ENCODE results near the gene ZNF420.

The ZNF420 gene

DNA sequence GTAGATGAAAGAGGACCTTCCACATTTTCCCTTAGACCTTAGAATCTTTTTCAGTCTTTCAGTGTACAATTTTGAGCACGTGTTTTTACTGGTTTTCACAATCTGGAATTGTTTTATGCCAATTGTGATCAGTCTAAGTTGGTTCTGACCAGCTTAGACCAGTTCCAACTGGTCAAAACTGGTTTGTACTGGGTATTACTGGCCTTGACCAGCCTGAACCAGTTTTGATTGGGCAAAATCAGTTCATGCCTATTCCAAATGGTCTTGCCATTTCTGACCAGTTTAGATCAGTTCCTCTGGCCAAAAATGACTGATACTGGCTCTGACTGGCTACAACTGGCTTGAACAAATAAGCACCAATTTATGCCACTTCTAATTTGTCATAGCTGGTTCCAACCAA, 57.9 kb downstream of the ZNF420 start:
- TF ChIP-seq, protein P1, sequence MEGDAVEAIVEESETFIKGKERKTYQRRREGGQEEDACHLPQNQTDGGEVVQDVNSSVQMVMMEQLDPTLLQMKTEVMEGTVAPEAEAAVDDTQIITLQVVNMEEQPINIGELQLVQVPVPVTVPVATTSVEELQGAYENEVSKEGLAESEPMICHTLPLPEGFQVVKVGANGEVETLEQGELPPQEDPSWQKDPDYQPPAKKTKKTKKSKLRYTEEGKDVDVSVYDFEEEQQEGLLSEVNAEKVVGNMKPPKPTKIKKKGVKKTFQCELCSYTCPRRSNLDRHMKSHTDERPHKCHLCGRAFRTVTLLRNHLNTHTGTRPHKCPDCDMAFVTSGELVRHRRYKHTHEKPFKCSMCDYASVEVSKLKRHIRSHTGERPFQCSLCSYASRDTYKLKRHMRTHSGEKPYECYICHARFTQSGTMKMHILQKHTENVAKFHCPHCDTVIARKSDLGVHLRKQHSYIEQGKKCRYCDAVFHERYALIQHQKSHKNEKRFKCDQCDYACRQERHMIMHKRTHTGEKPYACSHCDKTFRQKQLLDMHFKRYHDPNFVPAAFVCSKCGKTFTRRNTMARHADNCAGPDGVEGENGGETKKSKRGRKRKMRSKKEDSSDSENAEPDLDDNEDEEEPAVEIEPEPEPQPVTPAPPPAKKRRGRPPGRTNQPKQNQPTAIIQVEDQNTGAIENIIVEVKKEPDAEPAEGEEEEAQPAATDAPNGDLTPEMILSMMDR (IDR thresholded peaks at IDR 0.05; ENCODE audit: low read length, missing control alignments): no peak
- no peak overlapping the region for H3K4me3 ChIP-seq (replicated peaks; ENCODE audit: low read depth, low read length)
- DNase-seq (ENCODE audit: low read depth): no peak

DNA sequence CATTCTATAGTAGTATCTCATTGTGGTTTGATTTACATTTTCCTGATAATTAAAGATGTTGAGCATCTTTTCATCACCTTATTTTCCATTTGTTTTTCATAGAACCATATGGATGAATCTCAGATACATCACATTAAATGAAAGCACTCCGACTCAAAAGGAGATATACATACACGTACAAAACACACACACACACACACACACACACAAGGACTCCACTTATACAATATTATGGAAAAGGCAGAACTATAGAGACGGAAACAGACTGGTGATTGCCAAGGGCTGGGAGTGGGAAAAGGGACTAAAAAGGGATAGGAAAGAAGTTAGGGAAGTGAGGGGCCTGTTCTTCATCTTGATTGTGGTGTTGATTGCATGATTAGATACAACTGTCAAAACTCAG, 70.0 kb downstream of the ZNF420 start:
- no peak for DNase-seq (ENCODE audit: low read depth)
- no peak overlapping the region for H3K4me3 ChIP-seq (replicated peaks; ENCODE audit: low read depth, low read length)
- TF ChIP-seq, protein P1 (IDR thresholded peaks at IDR 0.05; ENCODE audit: low read length, missing control alignments): no peak

DNA sequence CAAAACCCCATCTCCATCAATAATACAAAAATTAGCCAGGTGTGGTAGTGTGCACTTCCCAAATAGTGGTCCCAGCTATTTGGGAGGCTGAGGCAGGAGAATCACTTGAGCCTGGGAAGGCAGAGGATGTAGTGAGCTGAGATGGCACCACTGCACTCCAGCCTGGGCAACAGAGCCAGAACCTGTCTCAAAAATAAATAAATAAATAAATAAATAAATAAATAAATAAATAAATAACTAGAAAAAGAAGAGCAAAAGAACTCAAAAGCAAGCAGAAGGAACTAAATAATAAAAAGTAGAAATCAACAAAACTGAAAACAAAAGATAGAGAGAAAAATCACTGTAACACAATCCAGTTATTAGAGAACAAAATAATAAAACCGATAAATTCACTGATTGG, 81.9 kb downstream of the ZNF420 start:
- DNase-seq (ENCODE audit: low read depth): no peak
- H3K4me3 ChIP-seq (replicated peaks; ENCODE audit: low read depth, low read length): no peak overlapping the region
- TF ChIP-seq, protein P1 (IDR thresholded peaks at IDR 0.05; ENCODE audit: low read length, missing control alignments): no peak

DNA sequence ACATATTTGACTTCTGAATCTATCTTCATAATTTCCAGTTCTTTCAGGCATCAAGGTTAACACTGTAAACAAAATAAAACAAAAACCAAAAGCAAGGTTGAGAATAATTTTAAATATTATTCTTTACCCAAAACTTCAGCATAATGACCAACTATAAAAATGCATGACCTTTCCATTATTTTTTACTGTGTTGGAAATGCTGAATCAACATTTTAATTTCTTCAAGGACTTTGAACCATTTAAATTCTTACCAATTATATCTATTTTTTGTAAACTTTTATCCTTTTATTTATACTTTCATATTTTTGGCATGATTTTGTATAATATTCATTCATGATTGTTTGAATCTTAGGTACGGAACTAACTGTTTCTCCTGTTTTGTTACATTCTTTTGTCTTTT, 87.4 kb downstream of the ZNF420 start:
- H3K4me3 ChIP-seq (replicated peaks; ENCODE audit: low read depth, low read length): no peak overlapping the region
- no peak for DNase-seq (ENCODE audit: low read depth)
- TF ChIP-seq, protein P1 (IDR thresholded peaks at IDR 0.05; ENCODE audit: low read length, missing control alignments): no peak

DNA sequence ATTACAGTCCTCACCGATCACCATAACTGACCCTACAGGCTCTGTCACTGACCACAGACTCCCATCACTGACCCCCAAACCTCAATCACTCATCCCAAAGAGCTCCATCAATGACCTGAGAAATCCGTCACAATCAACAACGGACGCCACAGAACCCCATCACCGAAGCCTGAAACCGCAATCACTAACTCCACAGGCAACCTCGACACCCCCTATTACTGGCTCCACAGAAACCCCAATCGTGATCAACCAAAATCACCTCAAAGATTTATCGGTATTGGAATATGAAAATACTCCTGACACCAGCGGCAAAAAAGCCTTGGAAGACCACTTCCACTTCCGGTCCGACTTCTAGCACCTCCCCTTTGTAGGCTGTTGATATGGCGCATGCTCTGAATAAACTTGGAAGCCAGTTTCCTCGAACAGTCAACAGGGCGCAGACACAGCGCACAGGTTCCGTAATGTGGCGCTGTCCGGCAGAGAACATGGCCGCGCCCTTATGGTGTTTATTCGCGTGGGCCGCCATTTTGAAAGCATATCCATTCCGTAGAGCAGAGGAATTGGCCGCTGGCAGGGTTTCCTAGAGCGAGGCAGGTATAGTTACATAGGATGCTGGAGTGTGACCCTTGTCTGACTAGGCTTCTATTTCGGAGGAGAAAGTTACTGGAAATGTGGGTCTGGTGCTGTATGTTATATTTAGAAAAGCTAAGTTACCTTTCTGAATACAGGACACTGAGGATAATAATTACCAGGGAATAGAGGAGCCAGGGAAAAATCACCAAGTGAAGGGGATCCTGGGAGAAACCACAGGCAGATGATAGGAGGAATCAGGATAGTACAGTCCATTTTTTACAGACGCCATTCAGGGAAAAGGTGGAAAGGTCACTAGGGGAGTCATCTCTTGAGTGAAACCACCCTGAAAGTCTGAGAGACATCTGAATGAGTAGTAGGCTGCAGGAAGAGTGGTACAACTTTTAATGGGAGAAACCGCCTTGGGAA, 94.4 kb downstream of the ZNF420 start, which contains the start of gene ZNF585A:
ZNF585A (minus strand) TSS at position 328 of the 999 bp plus-strand sequence. CDS start 2,785 bp downstream, outside the sequence.
- peak; percentile 98 for DNase-seq (ENCODE audit: low read depth)
- peak within 1 kb of the TSS; percentile 83 for H3K4me3 ChIP-seq (replicated peaks; ENCODE audit: low read depth, low read length)
- TF ChIP-seq, protein P1 (IDR thresholded peaks at IDR 0.05; ENCODE audit: low read length, missing control alignments): peak; percentile 35
